ENCODE data around the gene ERC1.

- TF ChIP-seq EZH2 (IDR thresholded peaks at IDR 0.05) (no peak), POLR2AphosphoS5 (IDR thresholded peaks at IDR 0.05; ENCODE audit: borderline replicate concordance, low read depth, low read length) (no peak)
These were observed 506.1 kb downstream of the ERC1 start for GRCh38 chr12:1497161-1497560.
